ENCODE measurements around the gene ASAH2. TPM values are rescaled to one million over a fixed set of nuclear protein-coding genes. Genes with fewer than 3 reads are reported as not detected.
A peak's percentile ranks its signal among the peaks of the same experiment; 100 is the strongest.

Gene ASAH2
- total RNA-seq, 1 experiment from 2014 or later: 14.0 TPM

GRCh38 chr10:50224330-50224952, 26.9 kb downstream of the ASAH2 start:
- TF ChIP-seq EZH2 (IDR thresholded peaks at IDR 0.05; ENCODE audit: low read length, unreplicated experiment) (no peak), CTCF (conservative IDR thresholded peaks at IDR 0.05; ENCODE audit: low read depth, low read length) (peak; percentile 97)

GRCh38 chr10:50222199-50222598, 29.1 kb downstream of the ASAH2 start:
- BruUV-seq (replicated peaks): no TSS peak
- no peaks in the 10 kb centered on the region for H3K9me2 ChIP-seq (replicated peaks; ENCODE audit: low read length)
- H3K4me2 ChIP-seq (ENCODE audit: low read length): no peak overlapping the region
- DNase-seq: no peak
- H3K9ac ChIP-seq (ENCODE audit: low read length): no peak overlapping the region
- intact Hi-C loops (cut with micrococcal nuclease): loop anchor here (5.0 to 10.0 kb wide), 4 partner anchors 55 to 627 kb away; partner anchors contain the start of gene SGMS1
- H3K4me1 ChIP-seq (ENCODE audit: insufficient read depth, low read length): peaks cover 6% of the 10 kb centered on the region
- H3K27me3 ChIP-seq (ENCODE audit: low read length): no peaks in the 10 kb centered on the region
- no peak for ATAC-seq
- ChIA-PET POLR2A (ENCODE audit: unreplicated experiment) (no interaction called here), CTCF (interaction anchor here (0.6 kb wide), 1 partner anchor 146 kb away, joined by 3 read pairs; no protein-coding TSS in a partner anchor)
- no peak overlapping the region for H3K27ac ChIP-seq (ENCODE audit: low read length)
- H3K36me3 ChIP-seq (ENCODE audit: low read depth, low read length): no peaks in the 10 kb centered on the region
- no peak overlapping the region for H2AFZ ChIP-seq (ENCODE audit: low read length)
- TF ChIP-seq EZH2phosphoT487 (IDR thresholded peaks at IDR 0.05; ENCODE audit: borderline replicate concordance, low read length) (no peak), EZH2 (IDR thresholded peaks at IDR 0.05; ENCODE audit: low read length, unreplicated experiment) (no peak), CTCF (conservative IDR thresholded peaks at IDR 0.05; ENCODE audit: low read depth, low read length) (no peak)
- H3F3A ChIP-seq (ENCODE audit: low read length, unreplicated experiment): no peaks in the 10 kb centered on the region
- no peaks in the 10 kb centered on the region for H3K9me3 ChIP-seq (ENCODE audit: low read length)
- no peaks in the 10 kb centered on the region for H3K79me2 ChIP-seq (ENCODE audit: low read length)
- no peaks in the 10 kb centered on the region for H4K20me1 ChIP-seq (ENCODE audit: low read length)
- no peak overlapping the region for H3K4me3 ChIP-seq (ENCODE audit: low read length)

More at GRCh38 chr10:50224330-50224952, 26.9 kb downstream of the ASAH2 start:
- Histone ChIP-seq H3K79me2 (ENCODE audit: low read length) (no peaks in the 10 kb centered on the region), H3K9me3 (ENCODE audit: low read length) (no peaks in the 10 kb centered on the region), H2AFZ (ENCODE audit: low read length) (peak overlapping the region; percentile 26), H3K9ac (ENCODE audit: low read length) (no peak overlapping the region), H3K27ac (ENCODE audit: low read length) (no peak overlapping the region), H3K9me2 (replicated peaks; ENCODE audit: low read length) (no peaks in the 10 kb centered on the region), H3K4me1 (ENCODE audit: insufficient read depth, low read length) (peaks cover 6% of the 10 kb centered on the region), H3K4me3 (ENCODE audit: low read length) (no peak overlapping the region), H4K20me1 (ENCODE audit: low read length) (no peaks in the 10 kb centered on the region), H3K4me2 (ENCODE audit: low read length) (no peak overlapping the region), H3F3A (ENCODE audit: low read length, unreplicated experiment) (no peaks in the 10 kb centered on the region), H3K36me3 (ENCODE audit: low read depth, low read length) (no peaks in the 10 kb centered on the region), H3K27me3 (ENCODE audit: low read length) (peaks cover 8% of the 10 kb centered on the region; the same call in 1 of the 2 replicates)
- DNase-seq (peak; percentile 99), ATAC-seq (peak; percentile 99)
- no TSS peak for BruUV-seq (replicated peaks)
- ChIA-PET CTCF (no interaction called here), POLR2A (ENCODE audit: unreplicated experiment) (no interaction called here)
- intact Hi-C loops (cut with micrococcal nuclease): loop anchor here (1.0 to 10.0 kb wide), 7 partner anchors 51 to 630 kb away; partner anchors contain the start of gene SGMS1

GRCh38 chr10:50221470-50221869, 29.8 kb downstream of the ASAH2 start:
- POLR2A ChIA-PET (ENCODE audit: unreplicated experiment): no interaction called here

More at GRCh38 chr10:50221470-50221869, 29.8 kb downstream of the ASAH2 start:
- ATAC-seq (no peak), DNase-seq (no peak)
- CTCF ChIA-PET: interaction anchor here (0.6 kb wide), 1 partner anchor 146 kb away, joined by 3 read pairs; no protein-coding TSS in a partner anchor
- Histone ChIP-seq H3K4me3 (ENCODE audit: low read length) (no peak overlapping the region), H3F3A (ENCODE audit: low read length, unreplicated experiment) (no peaks in the 10 kb centered on the region), H3K4me1 (ENCODE audit: insufficient read depth, low read length) (peaks cover 12% of the 10 kb centered on the region), H3K4me2 (ENCODE audit: low read length) (no peak overlapping the region), H3K27me3 (ENCODE audit: low read length) (no peaks in the 10 kb centered on the region), H3K9me3 (ENCODE audit: low read length) (no peaks in the 10 kb centered on the region), H3K9me2 (replicated peaks; ENCODE audit: low read length) (no peaks in the 10 kb centered on the region), H2AFZ (ENCODE audit: low read length) (no peak overlapping the region), H4K20me1 (ENCODE audit: low read length) (no peaks in the 10 kb centered on the region), H3K27ac (ENCODE audit: low read length) (no peak overlapping the region), H3K9ac (ENCODE audit: low read length) (no peak overlapping the region), H3K79me2 (ENCODE audit: low read length) (no peaks in the 10 kb centered on the region), H3K36me3 (ENCODE audit: low read depth, low read length) (no peaks in the 10 kb centered on the region)
- intact Hi-C loops (cut with micrococcal nuclease): loop anchor here (5.0 to 10.0 kb wide), 4 partner anchors 54 to 627 kb away; partner anchors contain the start of gene SGMS1
- TF ChIP-seq EZH2 (IDR thresholded peaks at IDR 0.05; ENCODE audit: low read length, unreplicated experiment) (no peak), EZH2phosphoT487 (IDR thresholded peaks at IDR 0.05; ENCODE audit: borderline replicate concordance, low read length) (no peak), CTCF (conservative IDR thresholded peaks at IDR 0.05; ENCODE audit: low read depth, low read length) (no peak)
- no TSS peak for BruUV-seq (replicated peaks)

All from PC-3 (cell line).